Fibroblast of mammary gland (primary cell): ENCODE measurements around the gene KCNK17.

Source experiments
- DNase-seq: peaks from one replicate; pipeline ENCODE4 v3.0.0-alpha.2; 2010; ENCODE audit warnings: low read depth
- H3K4me3 ChIP-seq: 2 replicates; pipeline ENCODE4 v1.5.1; 2011; ENCODE audit warnings: low read depth, mild to moderate bottlenecking, low read length, moderate library complexity; ENCODE audit not compliant: control insufficient read depth
- TF ChIP-seq, protein P1 (sequence below): conservative IDR thresholded peaks from 2 replicates; pipeline ENCODE4 v1.5.1; 2011; ENCODE audit warnings: low read depth, low read length, inconsistent platforms; ENCODE audit not compliant: control insufficient read depth, insufficient read depth

Gene KCNK17

DNA sequence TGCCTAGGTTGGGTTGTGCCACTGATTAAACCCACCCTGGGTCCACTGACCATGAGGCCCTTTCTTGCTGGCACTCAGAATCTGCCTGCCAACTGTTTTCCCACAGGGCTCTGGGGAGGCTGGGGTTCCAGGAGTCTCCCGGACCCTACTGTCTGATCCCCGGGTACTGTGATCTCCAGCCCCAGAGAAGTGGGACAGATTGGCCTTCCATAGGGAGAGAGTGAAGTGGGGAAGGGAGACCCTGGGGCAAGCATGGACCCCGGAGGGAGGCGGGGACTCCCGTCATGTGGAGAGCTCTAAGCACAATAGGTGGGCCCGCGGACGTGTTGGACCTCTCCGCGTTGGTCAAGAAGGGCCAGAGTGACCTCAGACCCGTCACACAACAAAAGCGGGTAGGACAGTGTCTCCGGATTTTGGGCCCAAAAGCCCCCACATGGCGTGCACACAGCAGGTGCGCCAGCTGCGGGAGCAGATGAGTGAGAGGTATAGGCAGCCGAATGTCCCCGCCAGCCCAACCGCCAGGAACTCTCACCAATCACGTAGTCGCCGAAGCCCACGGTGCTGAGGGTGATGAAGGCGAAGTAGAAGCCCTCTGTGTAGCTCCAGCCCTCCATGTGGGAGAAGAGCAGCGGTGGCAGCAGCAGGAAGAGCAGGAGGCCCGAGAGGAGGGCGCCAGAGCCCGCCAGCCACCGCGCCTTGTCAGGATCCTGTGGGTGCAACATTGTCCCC, 10.6 kb downstream of the KCNK17 start:
- no peak overlapping the region for H3K4me3 ChIP-seq
- TF ChIP-seq, protein P1, sequence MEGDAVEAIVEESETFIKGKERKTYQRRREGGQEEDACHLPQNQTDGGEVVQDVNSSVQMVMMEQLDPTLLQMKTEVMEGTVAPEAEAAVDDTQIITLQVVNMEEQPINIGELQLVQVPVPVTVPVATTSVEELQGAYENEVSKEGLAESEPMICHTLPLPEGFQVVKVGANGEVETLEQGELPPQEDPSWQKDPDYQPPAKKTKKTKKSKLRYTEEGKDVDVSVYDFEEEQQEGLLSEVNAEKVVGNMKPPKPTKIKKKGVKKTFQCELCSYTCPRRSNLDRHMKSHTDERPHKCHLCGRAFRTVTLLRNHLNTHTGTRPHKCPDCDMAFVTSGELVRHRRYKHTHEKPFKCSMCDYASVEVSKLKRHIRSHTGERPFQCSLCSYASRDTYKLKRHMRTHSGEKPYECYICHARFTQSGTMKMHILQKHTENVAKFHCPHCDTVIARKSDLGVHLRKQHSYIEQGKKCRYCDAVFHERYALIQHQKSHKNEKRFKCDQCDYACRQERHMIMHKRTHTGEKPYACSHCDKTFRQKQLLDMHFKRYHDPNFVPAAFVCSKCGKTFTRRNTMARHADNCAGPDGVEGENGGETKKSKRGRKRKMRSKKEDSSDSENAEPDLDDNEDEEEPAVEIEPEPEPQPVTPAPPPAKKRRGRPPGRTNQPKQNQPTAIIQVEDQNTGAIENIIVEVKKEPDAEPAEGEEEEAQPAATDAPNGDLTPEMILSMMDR = no peak

DNA sequence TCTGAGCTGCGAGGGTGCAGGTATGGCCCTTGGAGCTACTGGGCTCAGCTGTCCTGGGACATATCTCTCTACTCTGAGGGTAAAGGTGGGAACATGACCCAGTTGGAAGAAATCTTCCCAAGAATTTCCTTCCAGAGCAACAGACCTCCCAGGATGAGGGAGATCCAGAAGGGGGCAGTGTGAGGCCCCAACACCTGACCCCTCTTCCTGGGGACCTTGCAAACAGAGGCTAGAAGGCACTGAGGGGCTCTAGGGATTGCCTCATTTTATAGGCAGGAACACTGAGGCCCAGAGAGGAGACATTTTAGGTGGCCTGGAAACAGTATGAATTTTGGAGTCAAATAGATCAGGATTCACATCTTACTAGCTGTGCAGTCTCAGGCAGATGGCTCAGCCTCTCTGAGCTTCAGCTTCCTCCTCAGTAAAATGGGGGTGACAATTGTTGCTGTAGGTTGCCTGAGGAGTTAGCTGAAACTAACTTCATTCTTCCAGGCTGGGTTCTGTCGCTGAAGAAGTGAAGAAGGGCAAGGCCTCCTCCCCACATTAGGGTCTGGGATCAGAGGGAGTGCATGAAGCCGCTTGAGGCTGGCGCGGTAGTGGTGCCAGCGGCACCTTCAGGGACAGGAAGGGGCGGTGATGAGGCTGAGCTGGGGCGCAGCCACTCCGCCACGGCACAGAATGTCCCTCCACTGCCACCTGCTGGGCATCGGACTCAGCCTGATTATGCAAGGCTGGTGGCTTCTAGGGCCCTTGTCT, 11.4 kb downstream of the KCNK17 start:
- TF ChIP-seq, protein P1 = peak; percentile 79
- no peak overlapping the region for H3K4me3 ChIP-seq
- peak; percentile 56 for DNase-seq

More for the DNA sequence above, 10.6 kb downstream of the KCNK17 start:
- DNase-seq = no peak

DNA sequence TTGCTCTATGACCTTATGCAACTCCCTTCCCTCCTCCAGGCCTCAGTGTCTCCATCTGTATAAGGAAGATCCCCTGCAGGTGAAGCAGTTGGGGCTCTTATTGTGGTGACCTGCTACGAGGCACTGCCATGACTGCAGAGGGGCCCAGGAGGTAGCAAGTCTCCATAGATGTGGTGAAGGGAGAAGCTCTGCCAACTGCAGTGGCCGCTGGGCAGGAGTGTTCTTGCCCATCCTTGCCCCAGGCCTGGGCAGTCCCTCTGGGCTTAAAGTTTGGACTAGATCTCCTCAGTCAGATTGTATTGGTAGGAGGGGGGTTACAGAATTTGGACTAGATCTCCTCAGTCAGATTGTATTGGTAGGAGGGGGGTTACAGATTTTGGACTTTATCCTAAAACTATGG, 12.2 kb downstream of the KCNK17 start:
- no peak for DNase-seq
- no peak overlapping the region for H3K4me3 ChIP-seq
- TF ChIP-seq, protein P1 = no peak

DNA sequence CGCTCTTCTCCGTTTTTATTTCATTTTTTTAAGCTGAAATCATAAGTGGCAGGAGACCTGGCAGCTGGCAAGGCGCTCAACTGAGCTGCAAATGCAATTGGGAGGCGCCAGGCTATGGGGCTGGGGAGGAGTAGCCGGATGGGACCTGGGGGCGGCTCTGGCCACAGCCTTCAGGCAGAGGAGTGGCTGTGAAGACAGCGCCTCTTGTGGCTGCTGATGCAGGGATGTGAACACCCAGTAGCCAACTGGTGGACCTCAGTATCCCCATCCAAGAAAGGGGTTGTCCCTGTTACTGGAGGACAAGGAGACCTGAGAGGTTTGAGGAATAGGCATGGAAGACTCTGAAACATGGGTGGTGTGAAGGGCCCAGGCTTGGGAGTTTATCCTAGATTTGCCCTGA, 12.6 kb downstream of the KCNK17 start:
- DNase-seq = no peak
- H3K4me3 ChIP-seq = no peak overlapping the region
- TF ChIP-seq, protein P1 = peak; percentile 26

DNA sequence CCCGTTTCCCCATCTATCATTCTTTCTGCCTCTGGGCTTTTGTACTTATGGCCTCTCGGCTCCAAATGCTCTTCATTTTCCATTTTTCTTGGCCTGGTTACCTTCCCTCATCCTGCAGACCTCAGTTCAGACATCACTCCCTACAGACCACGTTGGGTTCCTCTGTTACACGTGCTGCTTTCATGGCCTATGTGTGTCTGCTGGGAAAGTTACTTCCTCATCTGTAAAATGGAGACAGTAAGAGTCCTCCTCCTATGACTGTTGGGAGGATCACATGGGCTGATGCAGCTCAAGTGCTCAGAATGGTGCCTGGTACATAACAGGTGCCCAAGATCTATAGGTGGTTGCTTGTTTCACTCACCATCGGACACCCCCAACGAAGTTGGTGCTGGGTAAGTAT, 13.5 kb downstream of the KCNK17 start:
- DNase-seq = no peak
- H3K4me3 ChIP-seq = no peak overlapping the region
- TF ChIP-seq, protein P1 = no peak

DNA sequence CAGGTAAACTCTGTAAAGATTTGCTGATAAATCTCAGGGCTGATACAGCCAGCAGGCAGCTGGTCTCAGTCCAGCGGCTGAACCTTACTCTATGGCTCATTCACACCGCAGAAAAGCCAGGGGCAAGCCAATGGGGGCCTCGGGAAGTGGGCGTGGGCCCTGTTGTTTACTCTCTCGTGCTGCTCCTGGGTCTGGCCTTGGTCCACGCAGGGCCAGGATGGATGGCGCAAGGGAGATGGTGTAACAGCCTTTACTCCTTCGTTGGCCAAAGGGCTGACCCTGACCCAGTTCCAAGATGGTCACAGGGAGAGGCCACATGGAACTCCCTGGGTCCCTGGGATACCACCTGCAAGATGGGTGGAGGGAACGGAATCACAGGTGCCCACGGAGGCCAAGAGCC, 16.2 kb downstream of the KCNK17 start:
- TF ChIP-seq, protein P1 = no peak
- no peak for DNase-seq
- no peak overlapping the region for H3K4me3 ChIP-seq
